HCT116 (cell line): ENCODE data around the gene CRTC1. TPM values are rescaled to one million over a fixed set of nuclear protein-coding genes. Genes with fewer than 3 reads are reported as not detected.

Source experiments
- ATAC-seq: fragments of 200-7000 bp; cut with Tn5 transposase; 2 replicates; pipeline ENCODE4 v1.9.1; 2020; ENCODE audit warnings: mild to moderate bottlenecking, moderate library complexity
- BruUV-seq: library from RNA; stranded (reverse); fragments of 400-500 nt; replicated peaks from 2 replicates; lab custom pipeline; 2021; lab: Mats Ljungman, UMichigan
- CTCF ChIA-PET: fragments of 300-600 bp; sonication (Branson Sonifier 250); formaldehyde crosslinking; loops from one replicate; lab custom pipeline; 2021; ENCODE audit warnings: antibody characterized with exemption; lab: Charles Lee
- POLR2A ChIA-PET: fragments of 300-600, 350-600 bp; sonication (Branson Sonifier 250); formaldehyde crosslinking; loops from one replicate; lab custom pipeline; 2021; ENCODE audit warnings: antibody characterized with exemption; lab: Charles Lee
- RAD21 ChIA-PET, 2 experiments: fragments of 300-600 bp; sonication (Branson Sonifier 250); formaldehyde crosslinking; loops; one replicate each; lab custom pipeline; 2023; ENCODE audit warnings: low total read pairs in 2 of 2; ENCODE audit not compliant: uncharacterized antibody in 2 of 2, unreplicated experiment in 2 of 2, low non-redundant PET in 1 of 2; lab: Charles Lee
- DNase-seq: peaks from one replicate; pipeline ENCODE4 v3.0.0-alpha.2; 2010; ENCODE audit warnings: low read depth, low spot score
- H2AFZ ChIP-seq: fragments of 200-600 bp; shearing (Covaris generic), sonication (generic); 2 replicates; pipeline ENCODE4 v1.6.1; 2017; ENCODE audit warnings: low read depth, mixed run types, mixed read lengths, antibody characterized with exemption, low read length; ENCODE audit not compliant: poor library complexity, severe bottlenecking
- H3K27ac ChIP-seq: 2 replicates; pipeline ENCODE4 v1.5.1; 2012; ENCODE audit warnings: low read depth, low read length
- H3K27me3 ChIP-seq: fragments of 200-600 bp; sonication (generic); 2 replicates; pipeline ENCODE4 v1.6.1; 2016; ENCODE audit warnings: mixed run types, low read length, mixed read lengths; ENCODE audit not compliant: insufficient read depth
- H3K36me3 ChIP-seq, 2 experiments: fragments of 200-500 bp in 1 of 2; fragments of 200-600 bp in 1 of 2; sonication (Bioruptor generic) in 1 of 2; sonication (generic) in 1 of 2; 2 replicates each; pipeline versions ENCODE4 v1.5.1 to v1.6.1; 2014 to 2016; ENCODE audit warnings: low read length in 2 of 2, inconsistent platforms in 1 of 2, mixed read lengths in 1 of 2, mixed run types in 1 of 2; ENCODE audit not compliant: insufficient read depth in 2 of 2, control insufficient read depth in 1 of 2
- H3K4me1 ChIP-seq, 2 experiments: fragments of 200-600 bp in 1 of 2; sonication (generic) in 1 of 2; 2 replicates each; pipeline versions ENCODE4 v1.5.1 to v1.6.1; 2012 to 2017; ENCODE audit warnings: low read length in 2 of 2, inconsistent platforms in 1 of 2, mild to moderate bottlenecking in 1 of 2, mixed read lengths in 1 of 2, mixed run types in 1 of 2, moderate library complexity in 1 of 2; ENCODE audit not compliant: insufficient read depth in 2 of 2, control insufficient read depth in 1 of 2
- H3K4me2 ChIP-seq: fragments of 200-600 bp; sonication (generic); 2 replicates; pipeline ENCODE4 v1.6.1; 2017; ENCODE audit warnings: mixed run types, low read length, mixed read lengths
- H3K4me3 ChIP-seq, 2 experiments: fragments of 200-600 bp in 1 of 2; sonication (generic) in 1 of 2; replicated peaks in 1 of 2; 2 replicates each; pipeline ENCODE4 v1.5.1; 2011 to 2016; ENCODE audit warnings: low read length in 2 of 2, control low read depth in 1 of 2, low read depth in 1 of 2, mild to moderate bottlenecking in 1 of 2, mixed read lengths in 1 of 2, mixed run types in 1 of 2
- H3K79me2 ChIP-seq: fragments of 200-600 bp; sonication (generic); 2 replicates; pipeline ENCODE4 v1.6.1; 2017; ENCODE audit warnings: mild to moderate bottlenecking, mixed run types, low read length, moderate library complexity, mixed read lengths; ENCODE audit not compliant: insufficient read depth
- H3K9ac ChIP-seq: fragments of 200-600 bp; sonication (generic); 2 replicates; pipeline ENCODE4 v1.6.1; 2016; ENCODE audit warnings: low read length, mixed read lengths
- H3K9me2 ChIP-seq: fragments of 200-600 bp; sonication (generic), shearing (Covaris generic); 2 replicates; pipeline ENCODE4 v1.6.1; 2017; ENCODE audit warnings: mixed run types, mild to moderate bottlenecking, moderate library complexity; ENCODE audit not compliant: insufficient read depth
- H3K9me3 ChIP-seq, 2 experiments: fragments of 200-500 bp in 1 of 2; fragments of 200-600 bp in 1 of 2; sonication (Bioruptor generic) in 1 of 2; sonication (generic) in 1 of 2; 2 replicates each; pipeline ENCODE4 v1.6.1; 2014 to 2017; ENCODE audit warnings: low read length in 2 of 2, mixed read lengths in 2 of 2, inconsistent platforms in 1 of 2, low read depth in 1 of 2, mild to moderate bottlenecking in 1 of 2, mixed run types in 1 of 2, moderate library complexity in 1 of 2; ENCODE audit not compliant: control insufficient read depth in 1 of 2, insufficient read depth in 1 of 2
- H4K20me1 ChIP-seq: fragments of 200-600 bp; sonication (generic), shearing (Covaris generic); 2 replicates; pipeline ENCODE4 v1.6.1; 2017; ENCODE audit warnings: mixed run types, mild to moderate bottlenecking, moderate library complexity; ENCODE audit not compliant: insufficient read depth
- CEBPB ChIP-seq: IDR thresholded peaks from 2 replicates; pipeline ENCODE4 v1.6.1; 2012; ENCODE audit warnings: low read depth
- EGR1 ChIP-seq: IDR thresholded peaks from 2 replicates; pipeline ENCODE4 v1.6.1; 2012; ENCODE audit warnings: low read depth
- ELF1 ChIP-seq: IDR thresholded peaks from 2 replicates; pipeline ENCODE4 v1.6.1; 2012; ENCODE audit warnings: low read depth, borderline replicate concordance
- EZH2phosphoT487 ChIP-seq: fragments of 200-600 bp; IDR thresholded peaks from 2 replicates; pipeline ENCODE4 v1.6.1; 2018; ENCODE audit warnings: antibody characterized with exemption, borderline replicate concordance
- FOSL1 ChIP-seq: IDR thresholded peaks from 2 replicates; pipeline ENCODE4 v1.6.1; 2012; ENCODE audit warnings: low read depth
- POLR2AphosphoS5 ChIP-seq: IDR thresholded peaks from 2 replicates; pipeline ENCODE4 v1.6.1; 2011; ENCODE audit warnings: mild to moderate bottlenecking, low read depth, low read length, moderate library complexity
- RAD21 ChIP-seq: IDR thresholded peaks from 2 replicates; pipeline ENCODE4 v1.6.1; 2012; ENCODE audit warnings: low read depth, mild to moderate bottlenecking
- SP1 ChIP-seq: IDR thresholded peaks from 2 replicates; pipeline ENCODE4 v1.6.1; 2012; ENCODE audit warnings: low read depth
- TCF7L2 ChIP-seq: IDR thresholded peaks from 2 replicates; pipeline ENCODE4 v1.7.0; 2011; ENCODE audit warnings: borderline replicate concordance, inconsistent platforms; ENCODE audit not compliant: insufficient read depth, insufficient read length; ENCODE audit errors: extremely low read depth
- ZFX ChIP-seq: fragments of 450-650 bp; IDR thresholded peaks from 2 replicates; pipeline ENCODE4 v1.6.1; 2017
- ZNF274 ChIP-seq: fragments of 200-500 bp; sonication (Bioruptor generic); IDR thresholded peaks from 2 replicates; pipeline ENCODE4 v1.6.1; 2014; ENCODE audit warnings: mild to moderate bottlenecking, low read depth, low read length, inconsistent platforms
- intact Hi-C: fragments of 100-400 bp; cut with micrococcal nuclease; formaldehyde crosslinking; loops from 2 replicates; pipeline ENCODE4 v1.10.0; 2022
- total RNA-seq: library from RNA; stranded (reverse); gene quantifications from one replicate; pipeline ENCODE4 v1.2.1, GENCODE V29; 2021; ENCODE audit not compliant: unreplicated experiment
- TF ChIP-seq, protein P1 (sequence below): IDR thresholded peaks from 2 replicates; pipeline ENCODE4 v1.6.1; 2012; ENCODE audit warnings: low read depth
- TF ChIP-seq, protein P2 (sequence below): IDR thresholded peaks from 2 replicates; pipeline ENCODE4 v1.6.1; 2011; ENCODE audit warnings: mild to moderate bottlenecking, low read length, moderate library complexity; ENCODE audit not compliant: insufficient replicate concordance; ENCODE audit errors: extremely low read depth
- TF ChIP-seq, protein P3 (sequence below): IDR thresholded peaks from 2 replicates; pipeline ENCODE4 v1.6.1; 2012

Gene CRTC1
- total RNA-seq, 1 experiment from 2014 or later = 14.9 TPM

DNA sequence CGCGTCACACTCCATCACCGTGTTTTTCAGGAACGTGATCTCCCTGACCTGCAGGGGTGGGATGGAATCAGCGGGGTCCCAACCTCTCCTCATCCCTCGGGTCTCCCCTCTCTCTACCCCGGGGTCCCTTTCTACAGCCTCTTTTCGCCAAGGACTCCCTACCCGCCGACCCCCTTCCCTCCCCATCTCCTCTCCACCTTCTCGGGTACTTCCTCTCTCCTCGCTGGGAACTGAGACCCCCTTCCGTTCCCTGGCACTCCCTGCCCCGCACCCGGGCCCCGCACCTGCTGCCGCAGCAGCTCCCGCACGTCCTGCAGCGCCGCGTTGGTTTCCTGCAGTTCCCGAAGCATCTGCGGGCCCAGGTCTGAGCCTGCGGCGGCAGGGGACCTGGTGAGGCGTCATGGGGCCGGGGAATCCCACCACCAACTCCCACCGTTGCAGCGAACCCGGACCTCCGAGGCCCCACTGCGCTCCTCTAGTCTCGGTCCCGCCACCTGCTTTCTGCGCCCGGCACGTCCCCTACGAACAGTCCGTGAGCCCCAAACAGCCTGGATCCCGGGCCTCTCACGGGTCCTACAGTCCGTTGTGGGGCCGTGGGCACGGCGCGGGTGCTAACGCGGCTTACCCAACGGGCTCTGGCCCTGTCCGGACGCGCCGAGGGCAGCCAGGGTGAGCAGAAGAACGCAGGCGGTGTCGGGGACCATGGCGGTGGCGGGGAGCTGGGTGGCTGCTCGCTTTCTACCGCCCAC lies 107.3 kb downstream of the CRTC1 start, which contains the start of gene COMP:
COMP (minus strand) TSS at position 740 of the 749 bp plus-strand sequence; CDS start at position 704, 36 bp downstream.
- no peak for DNase-seq
- Histone ChIP-seq H3K79me2 (no peaks in the 10 kb centered on the region), H3K9me3 (no peaks in the 10 kb centered on the region), H3K9ac (no peak within 1 kb of the TSS), H3K9me2 (no peaks in the 10 kb centered on the region), H3K4me2 (no peak within 1 kb of the TSS), H4K20me1 (no peaks in the 10 kb centered on the region), H3K4me3 (no peak within 1 kb of the TSS), H3K27me3 (no peaks in the 10 kb centered on the region), H3K27ac (no peak within 1 kb of the TSS), H2AFZ (no peak within 1 kb of the TSS), H3K4me1 (peaks cover 2 to 5% of the 10 kb centered on the region in 2 experiments; a peak in 1 of 4 replicates), H3K36me3 (no peaks in the 10 kb centered on the region)
- CTCF ChIA-PET = no interaction called here
- BruUV-seq = no TSS peak
- POLR2A ChIA-PET = no interaction called here
- intact Hi-C loops = no loop called here
- TF ChIP-seq ZNF274 = no peak
- TF ChIP-seq, protein P1, sequence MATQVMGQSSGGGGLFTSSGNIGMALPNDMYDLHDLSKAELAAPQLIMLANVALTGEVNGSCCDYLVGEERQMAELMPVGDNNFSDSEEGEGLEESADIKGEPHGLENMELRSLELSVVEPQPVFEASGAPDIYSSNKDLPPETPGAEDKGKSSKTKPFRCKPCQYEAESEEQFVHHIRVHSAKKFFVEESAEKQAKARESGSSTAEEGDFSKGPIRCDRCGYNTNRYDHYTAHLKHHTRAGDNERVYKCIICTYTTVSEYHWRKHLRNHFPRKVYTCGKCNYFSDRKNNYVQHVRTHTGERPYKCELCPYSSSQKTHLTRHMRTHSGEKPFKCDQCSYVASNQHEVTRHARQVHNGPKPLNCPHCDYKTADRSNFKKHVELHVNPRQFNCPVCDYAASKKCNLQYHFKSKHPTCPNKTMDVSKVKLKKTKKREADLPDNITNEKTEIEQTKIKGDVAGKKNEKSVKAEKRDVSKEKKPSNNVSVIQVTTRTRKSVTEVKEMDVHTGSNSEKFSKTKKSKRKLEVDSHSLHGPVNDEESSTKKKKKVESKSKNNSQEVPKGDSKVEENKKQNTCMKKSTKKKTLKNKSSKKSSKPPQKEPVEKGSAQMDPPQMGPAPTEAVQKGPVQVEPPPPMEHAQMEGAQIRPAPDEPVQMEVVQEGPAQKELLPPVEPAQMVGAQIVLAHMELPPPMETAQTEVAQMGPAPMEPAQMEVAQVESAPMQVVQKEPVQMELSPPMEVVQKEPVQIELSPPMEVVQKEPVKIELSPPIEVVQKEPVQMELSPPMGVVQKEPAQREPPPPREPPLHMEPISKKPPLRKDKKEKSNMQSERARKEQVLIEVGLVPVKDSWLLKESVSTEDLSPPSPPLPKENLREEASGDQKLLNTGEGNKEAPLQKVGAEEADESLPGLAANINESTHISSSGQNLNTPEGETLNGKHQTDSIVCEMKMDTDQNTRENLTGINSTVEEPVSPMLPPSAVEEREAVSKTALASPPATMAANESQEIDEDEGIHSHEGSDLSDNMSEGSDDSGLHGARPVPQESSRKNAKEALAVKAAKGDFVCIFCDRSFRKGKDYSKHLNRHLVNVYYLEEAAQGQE = no peak
- TF ChIP-seq EGR1 = no peak
- no peak for TF ChIP-seq FOSL1
- no peak for TF ChIP-seq ZFX
- no peak for TF ChIP-seq ELF1
- TF ChIP-seq CEBPB = no peak
- TF ChIP-seq SP1 = no peak
- no peak for TF ChIP-seq RAD21
- TF ChIP-seq, protein P2, sequence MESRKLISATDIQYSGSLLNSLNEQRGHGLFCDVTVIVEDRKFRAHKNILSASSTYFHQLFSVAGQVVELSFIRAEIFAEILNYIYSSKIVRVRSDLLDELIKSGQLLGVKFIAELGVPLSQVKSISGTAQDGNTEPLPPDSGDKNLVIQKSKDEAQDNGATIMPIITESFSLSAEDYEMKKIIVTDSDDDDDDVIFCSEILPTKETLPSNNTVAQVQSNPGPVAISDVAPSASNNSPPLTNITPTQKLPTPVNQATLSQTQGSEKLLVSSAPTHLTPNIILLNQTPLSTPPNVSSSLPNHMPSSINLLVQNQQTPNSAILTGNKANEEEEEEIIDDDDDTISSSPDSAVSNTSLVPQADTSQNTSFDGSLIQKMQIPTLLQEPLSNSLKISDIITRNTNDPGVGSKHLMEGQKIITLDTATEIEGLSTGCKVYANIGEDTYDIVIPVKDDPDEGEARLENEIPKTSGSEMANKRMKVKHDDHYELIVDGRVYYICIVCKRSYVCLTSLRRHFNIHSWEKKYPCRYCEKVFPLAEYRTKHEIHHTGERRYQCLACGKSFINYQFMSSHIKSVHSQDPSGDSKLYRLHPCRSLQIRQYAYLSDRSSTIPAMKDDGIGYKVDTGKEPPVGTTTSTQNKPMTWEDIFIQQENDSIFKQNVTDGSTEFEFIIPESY = no peak
- no peak for TF ChIP-seq EZH2phosphoT487
- TF ChIP-seq, protein P3, sequence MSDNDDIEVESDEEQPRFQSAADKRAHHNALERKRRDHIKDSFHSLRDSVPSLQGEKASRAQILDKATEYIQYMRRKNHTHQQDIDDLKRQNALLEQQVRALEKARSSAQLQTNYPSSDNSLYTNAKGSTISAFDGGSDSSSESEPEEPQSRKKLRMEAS = no peak
- no peak for TF ChIP-seq TCF7L2
- no peak for TF ChIP-seq POLR2AphosphoS5
- no peak for ATAC-seq
- RAD21 ChIA-PET = no interaction called here
